Epithelial cell of esophagus (primary cell): ENCODE measurements around the gene RUNX3.
"Not testable (repeated sequence)": the region's sequence is repeated elsewhere in the genome, so short reads cannot be mapped to it uniquely, and the experiment has no call there.

Experiments
- DNase-seq: peaks from one replicate; pipeline ENCODE4 v3.0.0; 2010; ENCODE audit warnings: low read depth
- H3K4me3 ChIP-seq: 2 replicates; pipeline ENCODE4 v1.5.1; 2011; ENCODE audit warnings: mild to moderate bottlenecking, low read length, control low read depth
- CTCF ChIP-seq: IDR thresholded peaks from 2 replicates; pipeline ENCODE4 v1.5.1; 2011; ENCODE audit warnings: low read depth, mild to moderate bottlenecking, low read length, control low read depth, inconsistent platforms; ENCODE audit not compliant: insufficient read depth; ENCODE audit errors: missing control alignments

RUNX3 gene

GRCh38 chr1:24930260-24931145 is at the start of gene RUNX3:
Gene RUNX3 (minus strand): TSS chr1:24930276. CDS start chr1:24929868, 408 bp downstream.
- no peak for TF ChIP-seq CTCF
- H3K4me3 ChIP-seq = peak within 1 kb of the TSS; percentile 34
- peak; percentile 49 for DNase-seq

GRCh38 chr1:24979232-24979631 is 49.2 kb upstream of the RUNX3 start:
- not testable (repeated sequence) for DNase-seq, H3K4me3 ChIP-seq

- no peak for TF ChIP-seq CTCF
These were observed 48.4 kb upstream of the RUNX3 start for GRCh38 chr1:24978383-24979032.

GRCh38 chr1:24975391-24975790 is 45.3 kb upstream of the RUNX3 start:
- no peak overlapping the region for H3K4me3 ChIP-seq
- no peak for DNase-seq
- no peak for TF ChIP-seq CTCF

More at GRCh38 chr1:24978383-24979032, 48.4 kb upstream of the RUNX3 start:
- DNase-seq = no peak
- H3K4me3 ChIP-seq = no peak overlapping the region

- TF ChIP-seq CTCF = no peak
- H3K4me3 ChIP-seq = no peak overlapping the region
- no peak for DNase-seq
These were observed 43.2 kb upstream of the RUNX3 start for GRCh38 chr1:24973315-24973714.

GRCh38 chr1:24972915-24973242 is 42.8 kb upstream of the RUNX3 start:
- no peak overlapping the region for H3K4me3 ChIP-seq
- no peak for DNase-seq
- no peak for TF ChIP-seq CTCF

GRCh38 chr1:24972221-24972914 is 42.3 kb upstream of the RUNX3 start:
- TF ChIP-seq CTCF = no peak
- no peak overlapping the region for H3K4me3 ChIP-seq
- DNase-seq = peak; percentile 71
